ENCODE results near the gene OR2L2. TPM values are rescaled to one million over a fixed set of nuclear protein-coding genes. Genes with fewer than 3 reads are reported as not detected.
A peak's percentile ranks its signal among the peaks of the same experiment; 100 is the strongest.

OR2L2 gene
- under 1 TPM; 0.17 TPM for total RNA-seq
- polyA plus RNA-seq, result not detected

- Histone ChIP-seq H3K27me3 (ENCODE audit: insufficient read depth, low read length) (no peaks in the 10 kb centered on the region), H3K4me1 (ENCODE audit: insufficient read depth, low read length) (no peaks in the 10 kb centered on the region), H3K9me3 (ENCODE audit: control insufficient read depth in 1 of 2, low read length in 2 of 2) (peaks cover 0 to 4% of the 10 kb centered on the region in 2 donors), H3K27ac (ENCODE audit: low read depth, low read length) (no peak within 1 kb of the TSS), H3K4me3 (ENCODE audit: low read length in 2 of 2) (no peak within 1 kb of the TSS), H3K36me3 (ENCODE audit: insufficient read depth, low read length) (no peaks in the 10 kb centered on the region)
- no peak for DNase-seq
- no peaks in the 10 kb centered on the region for H3K4me1 Mint-ChIP-seq
- ChIA-PET CTCF (ENCODE audit: partially characterized antibody) (no interaction called here), POLR2A (ENCODE audit: partially characterized antibody) (no interaction called here)
- H3K4me3 Mint-ChIP-seq, result no peak within 1 kb of the TSS
- H3K36me3 Mint-ChIP-seq, result peaks cover 0 to 3% of the 10 kb centered on the region in 2 donors
- H3K27ac Mint-ChIP-seq, result no peak within 1 kb of the TSS
- intact Hi-C loops (cut with micrococcal nuclease), result no loop called here
- H3K9me3 Mint-ChIP-seq, result peaks cover 2 to 46% (median 26%) of the 10 kb centered on the region in 8 donors
- H3K27me3 Mint-ChIP-seq, result no peaks in the 10 kb centered on the region
These were observed at the start of gene OR2L2 for GRCh38 chr1:248029770-248030169. TSS of gene OR2L2 (plus strand) at chr1:248030070. CDS start at chr1:248038268, 8,198 bp downstream.

- H3K4me1 Mint-ChIP-seq, result no peaks in the 10 kb centered on the region
- H3K4me1 ChIP-seq (ENCODE audit: insufficient read depth, low read length), result no peaks in the 10 kb centered on the region
- no peak overlapping the region for H3K4me3 ChIP-seq (ENCODE audit: low read length in 2 of 2)
- no peak overlapping the region for H3K4me3 Mint-ChIP-seq
- no peaks in the 10 kb centered on the region for H3K9me3 ChIP-seq (ENCODE audit: control insufficient read depth in 1 of 2, low read length in 2 of 2)
- H3K27me3 ChIP-seq (ENCODE audit: insufficient read depth, low read length), result no peaks in the 10 kb centered on the region
- ChIA-PET CTCF (ENCODE audit: partially characterized antibody) (no interaction called here), POLR2A (ENCODE audit: partially characterized antibody) (no interaction called here)
- H3K27ac Mint-ChIP-seq, result no peak overlapping the region
- intact Hi-C loops (cut with micrococcal nuclease), result no loop called here
- peaks cover 0 to 4% of the 10 kb centered on the region in 2 donors for H3K36me3 Mint-ChIP-seq
- DNase-seq, result no peak
- peaks cover 0 to 7% (median 3%) of the 10 kb centered on the region in 8 donors for H3K9me3 Mint-ChIP-seq
- no peak overlapping the region for H3K27ac ChIP-seq (ENCODE audit: low read depth, low read length)
- no peaks in the 10 kb centered on the region for H3K27me3 Mint-ChIP-seq
- no peaks in the 10 kb centered on the region for H3K36me3 ChIP-seq (ENCODE audit: insufficient read depth, low read length)
These were observed 36.9 kb upstream of the OR2L2 start for GRCh38 chr1:247992986-247993385.

GRCh38 chr1:247998811-247999210 lies 31.1 kb upstream of the OR2L2 start:
- Mint-ChIP-seq H3K27ac (no peak overlapping the region), H3K4me3 (no peak overlapping the region), H3K4me1 (no peaks in the 10 kb centered on the region), H3K9me3 (peaks cover 0 to 11% (median 2%) of the 10 kb centered on the region in 8 donors), H3K36me3 (peaks cover 0 to 2% of the 10 kb centered on the region in 2 donors), H3K27me3 (no peaks in the 10 kb centered on the region)
- DNase-seq, result no peak
- no peak overlapping the region for H3K4me3 ChIP-seq (ENCODE audit: low read length in 2 of 2)
- no peaks in the 10 kb centered on the region for H3K9me3 ChIP-seq (ENCODE audit: control insufficient read depth in 1 of 2, low read length in 2 of 2)
- no peaks in the 10 kb centered on the region for H3K27me3 ChIP-seq (ENCODE audit: insufficient read depth, low read length)
- H3K27ac ChIP-seq (ENCODE audit: low read depth, low read length), result no peak overlapping the region
- CTCF ChIA-PET (ENCODE audit: partially characterized antibody), result no interaction called here
- no peaks in the 10 kb centered on the region for H3K36me3 ChIP-seq (ENCODE audit: insufficient read depth, low read length)
- POLR2A ChIA-PET (ENCODE audit: partially characterized antibody), result no interaction called here
- intact Hi-C loops (cut with micrococcal nuclease), result no loop called here
- H3K4me1 ChIP-seq (ENCODE audit: insufficient read depth, low read length), result no peaks in the 10 kb centered on the region

- Mint-ChIP-seq H3K4me3 (no peak overlapping the region), H3K4me1 (no peaks in the 10 kb centered on the region), H3K27me3 (no peaks in the 10 kb centered on the region), H3K9me3 (peaks cover 0 to 10% (median 2%) of the 10 kb centered on the region in 8 donors), H3K36me3 (peaks cover 0 to 2% of the 10 kb centered on the region in 2 donors), H3K27ac (no peak overlapping the region)
- intact Hi-C loops (cut with micrococcal nuclease), result no loop called here
- H3K4me1 ChIP-seq (ENCODE audit: insufficient read depth, low read length), result no peaks in the 10 kb centered on the region
- H3K27ac ChIP-seq (ENCODE audit: low read depth, low read length), result no peak overlapping the region
- H3K36me3 ChIP-seq (ENCODE audit: insufficient read depth, low read length), result no peaks in the 10 kb centered on the region
- no peak for DNase-seq
- no peaks in the 10 kb centered on the region for H3K9me3 ChIP-seq (ENCODE audit: control insufficient read depth in 1 of 2, low read length in 2 of 2)
- H3K4me3 ChIP-seq (ENCODE audit: low read length in 2 of 2), result no peak overlapping the region
- H3K27me3 ChIP-seq (ENCODE audit: insufficient read depth, low read length), result no peaks in the 10 kb centered on the region
- ChIA-PET POLR2A (ENCODE audit: partially characterized antibody) (no interaction called here), CTCF (ENCODE audit: partially characterized antibody) (no interaction called here)
These were observed 29.7 kb upstream of the OR2L2 start for GRCh38 chr1:248000169-248000568.

GRCh38 chr1:248007778-248008177 lies 22.1 kb upstream of the OR2L2 start:
- H3K36me3 ChIP-seq (ENCODE audit: insufficient read depth, low read length), result no peaks in the 10 kb centered on the region
- no peaks in the 10 kb centered on the region for H3K4me1 ChIP-seq (ENCODE audit: insufficient read depth, low read length)
- ChIA-PET CTCF (ENCODE audit: partially characterized antibody) (no interaction called here), POLR2A (ENCODE audit: partially characterized antibody) (no interaction called here)
- H3K9me3 ChIP-seq (ENCODE audit: control insufficient read depth in 1 of 2, low read length in 2 of 2), result peaks cover 0 to 10% of the 10 kb centered on the region in 2 donors
- no peak overlapping the region for H3K27ac ChIP-seq (ENCODE audit: low read depth, low read length)
- intact Hi-C loops (cut with micrococcal nuclease), result no loop called here
- no peak for DNase-seq
- H3K4me3 ChIP-seq (ENCODE audit: low read length in 2 of 2), result no peak overlapping the region
- H3K9me3 Mint-ChIP-seq, result peaks cover 3 to 52% (median 43%) of the 10 kb centered on the region in 8 donors
- H3K27me3 Mint-ChIP-seq, result no peaks in the 10 kb centered on the region
- no peaks in the 10 kb centered on the region for H3K27me3 ChIP-seq (ENCODE audit: insufficient read depth, low read length)
- H3K36me3 Mint-ChIP-seq, result peaks cover 5 to 6% of the 10 kb centered on the region in 2 donors
- H3K4me1 Mint-ChIP-seq, result no peaks in the 10 kb centered on the region
- no peak overlapping the region for H3K27ac Mint-ChIP-seq
- no peak overlapping the region for H3K4me3 Mint-ChIP-seq

GRCh38 chr1:248009681-248010080 lies 20.2 kb upstream of the OR2L2 start:
- H3K27ac Mint-ChIP-seq, result no peak overlapping the region
- Histone ChIP-seq H3K4me1 (ENCODE audit: insufficient read depth, low read length) (no peaks in the 10 kb centered on the region), H3K27ac (ENCODE audit: low read depth, low read length) (no peak overlapping the region), H3K27me3 (ENCODE audit: insufficient read depth, low read length) (no peaks in the 10 kb centered on the region), H3K4me3 (ENCODE audit: low read length in 2 of 2) (no peak overlapping the region), H3K9me3 (ENCODE audit: control insufficient read depth in 1 of 2, low read length in 2 of 2) (peaks cover 0 to 10% of the 10 kb centered on the region in 2 donors), H3K36me3 (ENCODE audit: insufficient read depth, low read length) (no peaks in the 10 kb centered on the region)
- peak in 1 of 5 donors; percentile 2 for DNase-seq
- H3K27me3 Mint-ChIP-seq, result no peaks in the 10 kb centered on the region
- H3K4me3 Mint-ChIP-seq, result no peak overlapping the region
- CTCF ChIA-PET (ENCODE audit: partially characterized antibody), result no interaction called here
- H3K36me3 Mint-ChIP-seq, result peaks cover 5 to 6% of the 10 kb centered on the region in 2 donors
- no peaks in the 10 kb centered on the region for H3K4me1 Mint-ChIP-seq
- intact Hi-C loops (cut with micrococcal nuclease), result no loop called here
- POLR2A ChIA-PET (ENCODE audit: partially characterized antibody), result no interaction called here
- peaks cover 5 to 61% (median 41%) of the 10 kb centered on the region in 8 donors for H3K9me3 Mint-ChIP-seq

- ChIA-PET POLR2A (ENCODE audit: partially characterized antibody) (no interaction called here), CTCF (ENCODE audit: partially characterized antibody) (no interaction called here)
- Histone ChIP-seq H3K4me3 (ENCODE audit: low read length in 2 of 2) (no peak within 1 kb of the TSS), H3K36me3 (ENCODE audit: insufficient read depth, low read length) (no peaks in the 10 kb centered on the region), H3K9me3 (ENCODE audit: control insufficient read depth in 1 of 2, low read length in 2 of 2) (peaks cover 0 to 10% of the 10 kb centered on the region in 2 donors), H3K27ac (ENCODE audit: low read depth, low read length) (no peak within 1 kb of the TSS), H3K4me1 (ENCODE audit: insufficient read depth, low read length) (no peaks in the 10 kb centered on the region), H3K27me3 (ENCODE audit: insufficient read depth, low read length) (no peaks in the 10 kb centered on the region)
- Mint-ChIP-seq H3K36me3 (peaks cover 5% of the 10 kb centered on the region in 2 donors), H3K4me1 (no peaks in the 10 kb centered on the region), H3K27ac (no peak within 1 kb of the TSS), H3K27me3 (no peaks in the 10 kb centered on the region), H3K9me3 (peaks cover 5 to 60% (median 34%) of the 10 kb centered on the region in 8 donors), H3K4me3 (no peak within 1 kb of the TSS)
- no peak for DNase-seq
- intact Hi-C loops (cut with micrococcal nuclease), result no loop called here
These were observed 16.6 kb upstream of the OR2L2 start, which contains the start of gene OR2L5 for GRCh38 chr1:248013229-248013710. TSS of gene OR2L5 (plus strand) at chr1:248013660. CDS start at chr1:248021948, 8,288 bp downstream.

GRCh38 chr1:248015803-248016202 lies 14.1 kb upstream of the OR2L2 start:
- DNase-seq, result no peak
- no peak overlapping the region for H3K27ac Mint-ChIP-seq
- peaks cover 0 to 4% of the 10 kb centered on the region in 2 donors for H3K36me3 Mint-ChIP-seq
- H3K27me3 ChIP-seq (ENCODE audit: insufficient read depth, low read length), result no peaks in the 10 kb centered on the region
- peaks cover 0 to 5% of the 10 kb centered on the region in 2 donors for H3K9me3 ChIP-seq (ENCODE audit: control insufficient read depth in 1 of 2, low read length in 2 of 2)
- intact Hi-C loops (cut with micrococcal nuclease), result no loop called here
- H3K27ac ChIP-seq (ENCODE audit: low read depth, low read length), result no peak overlapping the region
- H3K4me1 ChIP-seq (ENCODE audit: insufficient read depth, low read length), result no peaks in the 10 kb centered on the region
- H3K27me3 Mint-ChIP-seq, result no peaks in the 10 kb centered on the region
- H3K36me3 ChIP-seq (ENCODE audit: insufficient read depth, low read length), result no peaks in the 10 kb centered on the region
- POLR2A ChIA-PET (ENCODE audit: partially characterized antibody), result no interaction called here
- peaks cover 1 to 35% (median 14%) of the 10 kb centered on the region in 8 donors for H3K9me3 Mint-ChIP-seq
- H3K4me1 Mint-ChIP-seq, result no peaks in the 10 kb centered on the region
- H3K4me3 ChIP-seq (ENCODE audit: low read length in 2 of 2), result no peak overlapping the region
- CTCF ChIA-PET (ENCODE audit: partially characterized antibody), result no interaction called here
- no peak overlapping the region for H3K4me3 Mint-ChIP-seq

All from CD4-positive, alpha-beta memory T cell (primary cell).